ENCODE measurements around the gene TSPAN18.

DNA sequence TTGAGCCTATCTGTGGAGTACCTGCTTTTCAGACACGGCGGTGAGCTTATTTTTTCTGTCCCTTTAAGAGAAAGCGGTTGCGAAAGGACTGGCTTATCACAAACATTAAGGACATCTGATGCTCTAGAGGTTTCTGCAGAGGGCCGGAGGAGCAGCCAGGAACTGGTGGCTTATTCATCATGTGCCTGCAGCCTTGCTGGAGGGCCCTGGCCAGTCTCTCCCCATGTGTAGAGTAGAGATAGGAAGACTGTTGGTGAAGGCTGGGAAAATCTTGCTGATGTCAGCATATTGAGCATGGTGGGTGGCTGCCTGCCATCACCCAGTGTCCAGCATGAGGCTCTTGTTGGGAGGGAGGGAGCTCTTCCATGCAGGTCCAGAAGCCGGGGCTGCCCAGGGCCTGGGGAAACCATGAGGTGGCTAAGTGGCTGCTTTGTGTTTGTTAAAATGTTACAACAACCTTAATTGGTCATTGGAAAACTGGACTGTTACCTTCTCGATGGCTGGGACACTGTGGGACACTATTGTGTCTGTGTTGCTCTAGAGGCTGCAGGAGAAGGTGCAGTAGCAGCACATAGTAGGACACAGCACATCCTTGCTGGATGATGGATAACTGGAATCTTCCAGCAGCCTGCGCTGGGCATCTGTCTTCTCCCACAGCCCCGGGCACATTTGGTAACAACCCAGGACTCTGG, 54.3 kb downstream of the TSPAN18 start:
- TF ChIP-seq, protein P1, sequence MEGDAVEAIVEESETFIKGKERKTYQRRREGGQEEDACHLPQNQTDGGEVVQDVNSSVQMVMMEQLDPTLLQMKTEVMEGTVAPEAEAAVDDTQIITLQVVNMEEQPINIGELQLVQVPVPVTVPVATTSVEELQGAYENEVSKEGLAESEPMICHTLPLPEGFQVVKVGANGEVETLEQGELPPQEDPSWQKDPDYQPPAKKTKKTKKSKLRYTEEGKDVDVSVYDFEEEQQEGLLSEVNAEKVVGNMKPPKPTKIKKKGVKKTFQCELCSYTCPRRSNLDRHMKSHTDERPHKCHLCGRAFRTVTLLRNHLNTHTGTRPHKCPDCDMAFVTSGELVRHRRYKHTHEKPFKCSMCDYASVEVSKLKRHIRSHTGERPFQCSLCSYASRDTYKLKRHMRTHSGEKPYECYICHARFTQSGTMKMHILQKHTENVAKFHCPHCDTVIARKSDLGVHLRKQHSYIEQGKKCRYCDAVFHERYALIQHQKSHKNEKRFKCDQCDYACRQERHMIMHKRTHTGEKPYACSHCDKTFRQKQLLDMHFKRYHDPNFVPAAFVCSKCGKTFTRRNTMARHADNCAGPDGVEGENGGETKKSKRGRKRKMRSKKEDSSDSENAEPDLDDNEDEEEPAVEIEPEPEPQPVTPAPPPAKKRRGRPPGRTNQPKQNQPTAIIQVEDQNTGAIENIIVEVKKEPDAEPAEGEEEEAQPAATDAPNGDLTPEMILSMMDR (IDR thresholded peaks at IDR 0.05), result no peak
- no peak for TF ChIP-seq POLR2A (IDR thresholded peaks at IDR 0.05)

Data from vagina (tissue), 2 donors.